Anterior cingulate cortex (tissue), 58 donors: Measurements from ENCODE around the gene PDCD7.
"Not testable (repeated sequence)": the region's sequence is repeated elsewhere in the genome, so short reads cannot be mapped to it uniquely, and the experiment has no call there.

Experiments
- DNase-seq, 58 donors: peaks; one replicate each; lab custom pipeline; 2025; lab: John Stamatoyannopoulos, UW

The PDCD7 gene

DNA sequence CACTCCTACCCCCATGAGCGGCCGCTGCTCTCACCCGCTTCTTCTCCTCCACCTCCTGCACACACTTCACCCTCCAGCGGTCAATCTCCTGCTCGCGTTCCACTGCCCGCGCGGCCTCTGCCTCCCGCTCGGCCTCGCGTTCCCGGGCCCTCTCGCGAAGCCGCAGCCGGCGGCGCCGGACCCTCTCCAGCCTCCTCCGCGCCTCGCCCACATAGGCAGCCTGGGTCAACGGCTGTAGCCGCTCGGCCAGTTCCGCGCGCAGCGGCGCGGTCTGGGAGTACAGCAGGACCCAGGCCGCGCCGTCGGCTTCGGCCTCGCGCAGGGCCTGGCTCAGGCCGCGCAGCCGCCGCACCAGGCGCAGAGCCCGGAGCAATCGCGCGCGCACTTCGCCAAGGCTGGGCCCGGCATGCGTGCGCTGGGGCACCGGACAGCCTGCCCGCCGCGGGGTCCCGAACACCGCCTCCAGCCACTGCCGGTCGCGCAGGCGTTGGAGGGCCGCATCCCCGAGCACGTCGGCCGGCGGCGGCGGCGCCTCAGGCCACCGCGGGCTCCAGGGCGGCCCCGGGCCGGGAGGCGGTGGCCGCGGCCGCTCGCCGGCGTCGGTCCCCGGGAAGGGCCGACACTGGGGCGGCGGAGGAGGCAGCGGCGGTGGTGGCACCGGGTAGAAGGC, 595 bp downstream of the PDCD7 start:
- peak in 17 of 58 donors; percentile 1 to 48 (median 22) for DNase-seq

DNA sequence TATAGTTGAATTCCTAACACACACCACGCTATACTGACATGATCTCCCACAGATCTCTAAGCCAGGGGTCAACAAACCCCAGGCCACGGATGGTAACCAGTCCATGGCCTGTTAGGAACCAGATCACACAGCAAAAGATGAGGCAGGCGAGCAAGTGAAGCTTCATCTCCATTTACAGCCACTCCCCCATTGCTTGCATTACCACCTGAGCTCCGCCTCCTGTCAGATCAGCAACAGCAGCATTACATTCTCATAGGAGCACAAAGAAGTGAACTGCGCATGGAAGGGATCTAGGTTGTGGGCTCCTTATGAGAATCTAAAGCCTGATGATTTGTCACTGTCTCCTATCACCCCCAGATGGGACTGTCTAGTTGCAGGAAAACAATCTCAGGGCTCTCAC, 2.7 kb downstream of the PDCD7 start:
- DNase-seq, result no peak

DNA sequence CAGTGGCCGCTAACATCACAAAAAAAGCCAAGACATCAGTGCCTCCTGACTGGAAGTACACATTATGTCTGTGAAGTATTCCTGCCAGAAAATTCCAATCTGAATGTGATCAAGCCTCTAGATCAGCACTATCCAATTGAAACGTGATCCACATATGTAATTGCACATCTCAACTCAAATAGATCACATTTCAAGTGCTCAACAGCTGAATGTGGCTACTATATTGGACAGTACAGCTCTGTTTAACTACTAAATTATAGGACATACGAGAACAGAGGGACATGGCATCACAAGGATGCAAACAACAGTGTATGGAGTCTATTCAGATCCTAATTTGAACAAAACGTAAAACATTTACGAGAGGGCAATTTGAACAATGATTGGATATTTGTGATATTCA, 18.1 kb downstream of the PDCD7 start:
- no peak for DNase-seq

DNA sequence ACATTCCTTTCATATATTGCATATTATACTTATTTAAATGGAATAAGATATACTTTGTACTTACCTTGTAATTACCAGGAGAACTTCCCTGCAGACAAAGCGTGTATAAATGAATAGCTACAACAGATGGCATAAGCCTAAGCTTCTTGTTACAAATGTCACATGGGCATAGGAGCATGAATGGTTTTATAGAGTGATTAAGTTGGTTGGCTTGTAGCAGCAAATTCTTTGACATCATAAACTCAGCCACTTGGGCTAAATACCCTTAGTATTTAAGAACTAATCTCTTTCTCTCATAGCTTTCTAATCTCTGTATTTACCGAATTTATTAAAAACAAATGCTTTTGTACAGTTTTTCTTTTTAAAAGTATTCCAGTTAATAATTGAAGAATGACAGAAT, 18.5 kb downstream of the PDCD7 start, which contains the start of gene UBAP1L:
Gene UBAP1L, minus strand, starts transcription at position 115 of the 400 bp plus-strand sequence. CDS start 8,985 bp downstream, outside the sequence.
- no peak for DNase-seq

DNA sequence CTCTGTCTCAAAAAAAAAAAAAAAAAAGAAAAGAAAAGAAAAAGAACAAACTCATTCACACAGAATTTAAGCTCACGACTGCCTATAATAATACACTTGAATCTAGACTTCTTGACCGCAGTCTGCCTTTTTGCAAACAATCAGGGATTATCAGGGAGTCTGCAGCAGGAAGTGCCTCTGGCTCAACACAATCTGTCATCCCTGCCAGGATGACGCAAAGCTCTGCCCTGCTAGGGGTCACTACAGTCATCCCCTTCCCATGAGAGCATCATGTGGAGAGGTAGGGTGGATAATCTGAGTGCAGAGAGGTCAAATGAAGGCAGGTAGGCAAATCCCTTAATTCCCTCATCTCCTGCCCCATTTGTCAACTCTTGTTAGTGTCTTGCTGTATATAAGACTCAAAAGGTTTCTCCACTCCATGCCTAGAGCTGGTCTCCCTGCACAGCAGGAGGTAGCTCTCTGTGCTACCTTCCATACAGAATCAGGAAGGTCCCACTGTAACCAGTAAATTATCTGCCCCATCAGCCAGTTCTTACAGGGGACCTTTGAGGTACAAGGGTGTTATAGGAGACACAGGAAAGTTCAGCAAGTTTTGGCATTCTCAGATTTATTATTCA, 22.8 kb downstream of the PDCD7 start:
- no peak for DNase-seq

DNA sequence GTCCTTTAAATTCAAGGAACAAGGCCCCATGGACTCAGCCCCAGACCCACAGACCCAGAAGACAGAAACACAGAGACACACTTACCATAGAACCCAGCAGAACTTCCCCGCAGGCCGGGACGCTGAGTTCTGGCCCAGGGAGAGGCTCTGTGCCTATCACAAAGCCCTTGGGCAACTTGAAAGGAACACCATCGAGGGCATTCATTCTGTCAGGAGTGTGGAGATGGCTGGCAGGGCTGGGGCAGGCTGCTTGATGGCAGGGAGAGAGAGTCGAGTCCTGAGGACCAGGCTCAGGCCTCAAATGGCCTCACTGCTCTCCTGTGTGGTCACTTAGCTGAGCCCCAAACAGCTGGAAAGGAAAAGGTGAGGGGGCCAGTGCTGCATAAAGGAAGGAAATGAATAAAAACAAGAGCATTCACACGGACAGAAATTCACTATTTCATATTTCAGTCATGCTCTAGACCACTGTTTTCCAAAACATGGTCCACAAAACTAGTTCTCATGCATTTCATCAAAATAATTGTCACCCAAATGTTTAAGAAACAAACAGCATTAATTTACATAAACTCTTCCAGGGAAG, 27.5 kb downstream of the PDCD7 start:
- DNase-seq, result no peak

DNA sequence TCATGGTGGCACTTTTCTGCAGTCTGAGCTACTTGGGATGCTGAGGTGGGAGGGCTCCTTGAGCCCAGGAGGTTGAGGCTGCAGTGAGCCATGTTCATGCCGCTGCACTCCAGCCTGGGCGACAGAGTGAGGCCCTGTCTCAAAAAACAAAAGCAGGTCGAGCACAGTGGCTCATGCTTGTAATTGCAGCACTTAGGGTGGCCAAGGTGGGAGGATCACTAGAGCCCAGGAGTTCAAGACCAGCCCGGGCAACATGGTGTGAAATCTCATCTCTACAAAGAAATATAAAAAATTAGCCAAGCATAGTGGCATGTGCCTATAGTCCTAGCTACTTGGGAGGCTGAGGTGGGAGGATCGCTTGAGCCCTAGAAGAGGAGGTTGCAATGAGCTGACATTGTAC, 28.6 kb downstream of the PDCD7 start:
- DNase-seq, result no peak

DNA sequence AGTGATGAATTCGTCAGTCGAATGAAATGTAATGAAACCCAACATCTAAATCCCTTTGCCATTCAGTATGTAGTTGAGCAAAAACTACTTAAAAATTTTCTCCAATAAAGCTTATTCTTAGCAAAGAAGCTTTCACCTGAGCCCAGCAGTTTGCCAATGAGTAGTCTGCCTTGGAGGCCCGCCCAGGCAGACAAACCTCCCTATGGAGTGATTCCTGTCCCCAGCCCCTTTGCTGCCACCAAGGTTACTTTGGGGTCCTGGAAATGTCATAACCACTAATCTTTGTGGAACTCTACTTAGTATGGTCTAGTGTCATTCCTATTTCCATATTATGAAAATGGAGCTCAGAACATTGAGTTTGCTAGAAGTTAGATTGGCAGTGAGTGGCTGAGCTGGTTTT, 30.7 kb downstream of the PDCD7 start:
- DNase-seq, result no peak

DNA sequence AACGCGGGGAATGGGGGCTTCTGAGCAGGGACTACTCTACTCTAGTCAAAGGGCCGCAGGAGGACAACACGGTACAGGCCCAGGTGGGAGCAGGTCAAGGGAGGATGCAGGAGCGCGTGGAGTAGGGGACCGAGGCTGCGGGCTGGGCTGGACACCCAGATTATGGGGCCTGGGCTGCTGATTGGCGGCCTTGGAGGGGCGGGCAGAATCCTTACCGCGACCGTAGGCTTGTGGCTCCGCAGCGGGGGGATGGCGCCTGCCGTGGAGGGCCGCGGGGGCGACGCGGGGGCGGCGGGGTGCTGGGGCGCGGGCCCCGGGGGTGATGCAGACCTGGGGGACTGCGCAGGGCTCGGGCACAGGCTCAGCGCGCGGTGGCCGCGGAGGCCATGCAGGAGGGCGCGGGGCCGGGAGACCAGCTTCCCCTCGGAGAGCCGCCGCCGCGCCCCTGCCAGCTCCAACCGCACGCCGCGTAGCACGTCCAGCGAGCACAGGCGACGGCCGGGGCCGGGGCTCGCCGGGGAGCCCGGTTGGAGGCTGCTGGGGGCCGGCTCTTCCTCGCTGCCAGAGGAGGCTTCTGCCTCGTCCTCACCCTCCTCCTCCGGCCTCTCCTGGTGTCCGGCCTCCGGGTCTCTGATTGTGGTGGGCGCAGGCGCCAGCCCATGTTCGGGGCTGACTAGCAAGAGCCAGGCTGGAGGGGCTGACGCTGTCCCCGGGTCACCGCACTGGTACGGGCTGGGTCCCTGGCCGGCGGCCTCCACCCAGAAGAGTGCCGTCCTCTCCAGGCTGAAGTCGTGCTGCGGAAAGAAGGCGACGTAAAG, 31.5 kb downstream of the PDCD7 start:
- no peak for DNase-seq

DNA sequence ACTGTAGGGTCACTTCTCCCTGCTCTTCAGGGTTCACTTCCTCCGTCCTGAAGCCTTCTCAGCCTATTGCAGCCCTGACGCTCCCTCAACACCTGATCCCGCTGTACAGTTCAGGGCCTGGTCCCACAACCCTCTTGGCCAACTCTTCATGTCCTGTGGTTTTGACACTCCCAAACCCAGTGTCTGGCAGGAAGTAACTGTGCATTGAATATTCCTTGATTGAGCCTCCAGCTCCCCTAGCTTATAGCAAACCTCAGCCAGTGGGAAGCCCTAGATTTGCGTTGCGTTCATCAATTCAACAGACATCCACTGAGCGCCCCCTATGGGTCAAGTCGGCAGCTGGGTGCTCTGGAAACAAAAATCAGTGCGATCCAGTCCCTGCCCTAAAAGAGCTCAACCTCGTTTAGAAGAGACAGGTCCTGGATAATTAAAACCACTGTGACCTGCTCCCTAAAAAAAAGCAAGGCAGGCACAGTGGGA, 32.2 kb downstream of the PDCD7 start:
- DNase-seq, result peak in 42 of 58 donors; percentile 10 to 68 (median 33)

DNA sequence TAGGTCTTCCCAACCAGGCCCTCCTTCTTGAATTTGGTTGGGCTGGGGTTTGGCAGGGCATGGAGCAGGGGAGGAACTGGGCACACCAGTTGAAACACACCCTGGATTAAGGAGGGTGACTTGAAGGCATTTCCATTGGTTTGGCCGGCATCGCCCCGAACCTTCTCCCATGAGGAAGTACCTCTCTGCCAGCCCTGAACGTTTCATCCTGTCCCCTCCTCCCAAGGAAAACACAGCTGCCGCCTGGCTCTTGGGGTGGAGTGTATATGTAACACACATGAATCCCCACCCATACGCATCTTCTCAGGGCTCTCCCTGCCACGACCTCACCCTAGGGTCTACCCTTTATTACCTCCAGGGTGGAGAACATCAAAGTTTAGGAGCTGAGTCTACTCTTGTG, 33.2 kb downstream of the PDCD7 start:
- DNase-seq, result no peak

DNA sequence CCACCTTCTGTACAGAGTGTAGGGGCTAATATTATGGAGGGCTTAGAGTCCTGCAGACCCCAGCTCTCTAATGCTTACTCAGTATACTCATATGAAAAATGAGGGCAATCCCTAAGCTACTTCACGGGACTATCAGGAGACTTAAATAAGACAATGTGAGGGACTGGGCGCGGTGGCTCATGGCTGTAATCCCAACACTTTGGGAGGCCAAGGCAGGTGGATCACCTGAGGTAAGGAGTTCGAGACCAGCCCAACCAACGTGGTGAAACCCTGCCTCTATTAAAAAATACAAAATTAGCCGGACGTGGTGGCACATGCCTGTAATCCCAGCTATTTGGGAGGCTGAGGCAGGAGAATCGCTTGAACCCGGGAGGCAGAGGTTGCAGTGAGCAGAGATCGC, 33.8 kb downstream of the PDCD7 start:
- not testable (repeated sequence) for DNase-seq

DNA sequence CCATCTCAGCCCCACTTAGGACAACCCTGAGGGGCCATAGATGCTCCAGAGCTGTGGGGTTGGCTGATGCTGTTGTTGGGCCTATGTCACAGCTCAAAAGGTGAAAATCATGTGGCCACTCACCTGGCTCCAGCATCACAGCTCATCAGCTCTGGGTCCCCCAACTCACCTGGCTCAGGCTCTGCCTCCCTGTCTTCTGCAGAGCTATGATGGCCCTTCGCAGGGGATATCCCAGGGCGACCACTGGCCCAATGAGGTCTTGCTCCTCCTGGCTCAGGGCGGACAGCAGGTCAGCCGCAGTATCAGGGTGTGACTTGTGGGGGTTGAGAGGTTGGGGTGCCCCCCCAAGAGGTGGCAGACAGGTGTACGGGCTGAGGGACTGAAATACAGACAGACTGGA, 34.3 kb downstream of the PDCD7 start:
- DNase-seq, result no peak

DNA sequence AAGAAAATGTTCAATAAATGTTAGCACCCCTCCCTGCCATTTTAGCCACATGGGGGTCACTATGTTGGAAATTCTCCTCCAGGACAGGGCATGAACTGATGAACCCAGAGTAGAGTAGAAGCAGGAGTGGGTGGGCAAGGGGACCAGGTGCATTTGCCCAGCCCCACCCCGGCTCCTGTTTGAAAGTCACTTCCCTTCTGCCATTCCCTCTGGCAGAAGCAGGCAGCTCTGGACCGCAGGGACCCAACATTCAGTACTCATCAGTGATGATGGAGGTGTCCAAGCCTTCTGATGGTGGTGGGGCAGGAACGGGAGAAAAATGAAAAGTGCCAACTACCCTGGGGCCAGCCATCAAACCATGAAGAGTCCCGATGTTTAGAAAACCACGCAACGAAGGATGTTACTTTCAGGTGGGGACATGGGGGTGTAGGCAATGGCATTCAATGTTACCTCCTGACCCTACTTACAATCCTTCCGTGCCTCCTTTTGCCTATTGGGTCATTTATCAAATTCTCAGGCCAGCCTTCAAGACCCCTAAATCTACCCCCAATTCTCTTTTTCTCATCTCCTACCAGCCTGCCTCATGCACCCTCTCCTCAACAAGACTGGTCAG, 35.9 kb downstream of the PDCD7 start:
- DNase-seq, result no peak

DNA sequence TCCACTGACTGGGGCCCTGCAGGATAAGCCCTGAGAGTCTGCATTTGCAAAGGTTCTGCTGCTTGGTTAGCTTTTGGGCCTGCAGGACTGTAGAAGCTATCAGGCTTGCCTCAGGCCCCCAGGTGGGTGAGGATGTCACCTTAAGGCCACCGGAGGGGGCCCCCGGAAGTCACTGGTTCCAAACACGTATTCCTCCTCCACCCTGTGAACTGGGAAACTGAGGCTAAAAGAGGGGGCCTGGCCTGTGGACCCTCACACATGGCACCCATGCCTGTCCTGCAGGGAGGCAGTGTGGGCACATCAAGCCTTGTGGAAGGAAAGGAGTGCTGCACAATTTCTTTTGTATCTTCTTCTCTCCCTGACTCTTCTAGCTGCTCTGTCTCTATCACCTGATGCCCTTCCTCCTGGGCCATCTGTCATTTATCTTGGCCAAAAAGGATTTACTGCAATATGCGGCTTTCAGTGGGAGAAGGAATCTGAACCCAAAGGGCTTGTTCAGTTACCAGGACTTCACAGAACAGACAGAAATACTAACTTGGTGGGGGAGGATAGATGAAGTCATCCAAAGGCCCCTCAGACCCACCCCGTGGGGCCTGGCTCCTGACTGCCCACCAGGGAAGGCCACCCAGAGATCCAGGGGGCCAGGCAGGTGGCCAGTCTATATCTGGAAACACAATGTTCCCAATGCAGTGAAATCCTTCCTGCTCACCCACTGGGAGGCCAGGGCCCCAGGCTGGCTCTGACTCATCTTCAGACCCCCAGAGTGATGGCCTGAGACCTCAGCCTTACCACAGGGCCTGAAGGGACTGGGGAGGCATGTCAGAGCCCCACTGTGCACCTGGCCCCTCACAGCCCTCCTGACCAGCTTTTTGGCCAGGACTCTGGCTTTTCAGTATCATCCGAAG, 36.9 kb downstream of the PDCD7 start:
- DNase-seq, result no peak

DNA sequence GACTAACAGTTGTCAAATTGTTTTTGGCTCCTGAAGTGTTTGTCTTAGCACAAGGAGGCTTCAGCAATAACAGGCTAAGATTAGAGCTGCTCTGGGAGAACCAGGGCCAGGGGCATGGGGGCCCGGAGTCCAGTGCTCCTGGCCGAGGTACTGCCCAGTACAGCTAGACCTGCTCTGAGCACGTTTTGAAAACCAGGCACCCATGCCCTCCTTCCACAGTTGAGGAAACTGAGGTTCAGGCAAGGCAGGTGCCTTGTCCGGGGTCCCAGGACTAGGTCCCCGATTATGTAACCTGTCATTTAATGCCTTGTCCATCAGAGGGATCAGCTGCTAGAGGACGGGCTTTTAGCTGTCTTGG, 37.9 kb downstream of the PDCD7 start:
- no peak for DNase-seq

DNA sequence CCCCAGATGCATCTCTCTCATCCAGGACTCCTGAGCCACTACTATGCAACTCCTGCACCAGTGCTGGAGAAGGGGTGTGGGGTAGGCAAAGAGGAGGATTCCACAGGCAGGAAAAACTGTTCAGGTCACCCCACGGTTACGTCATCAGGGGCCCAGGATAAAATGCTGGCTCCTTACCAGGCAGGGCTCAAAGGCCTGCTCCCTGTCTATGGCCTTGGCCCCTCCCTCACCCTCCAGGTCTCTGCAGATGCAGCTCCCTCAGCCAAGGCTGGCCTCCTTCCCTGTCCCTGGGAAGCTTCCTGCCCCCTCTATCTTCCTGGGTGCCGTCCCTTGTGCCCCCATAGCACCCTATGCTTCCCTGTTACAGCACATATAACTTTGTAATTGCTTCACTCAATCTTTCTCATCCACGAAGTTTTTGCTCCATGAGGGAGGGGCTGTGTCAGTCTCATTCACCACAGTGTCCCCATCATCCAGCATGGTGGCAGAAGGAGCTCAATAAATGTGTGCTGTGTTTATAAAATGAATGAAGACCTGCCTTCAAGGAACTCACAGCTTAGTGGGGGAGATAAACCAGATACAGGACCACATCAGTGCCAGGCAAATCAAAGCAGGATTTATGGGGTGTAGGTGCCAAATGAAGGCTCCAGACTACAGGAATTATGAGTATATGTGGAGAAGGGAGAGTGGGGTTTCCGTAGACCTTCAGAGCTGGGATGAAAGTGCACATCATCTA, 38.4 kb downstream of the PDCD7 start:
- no peak for DNase-seq

DNA sequence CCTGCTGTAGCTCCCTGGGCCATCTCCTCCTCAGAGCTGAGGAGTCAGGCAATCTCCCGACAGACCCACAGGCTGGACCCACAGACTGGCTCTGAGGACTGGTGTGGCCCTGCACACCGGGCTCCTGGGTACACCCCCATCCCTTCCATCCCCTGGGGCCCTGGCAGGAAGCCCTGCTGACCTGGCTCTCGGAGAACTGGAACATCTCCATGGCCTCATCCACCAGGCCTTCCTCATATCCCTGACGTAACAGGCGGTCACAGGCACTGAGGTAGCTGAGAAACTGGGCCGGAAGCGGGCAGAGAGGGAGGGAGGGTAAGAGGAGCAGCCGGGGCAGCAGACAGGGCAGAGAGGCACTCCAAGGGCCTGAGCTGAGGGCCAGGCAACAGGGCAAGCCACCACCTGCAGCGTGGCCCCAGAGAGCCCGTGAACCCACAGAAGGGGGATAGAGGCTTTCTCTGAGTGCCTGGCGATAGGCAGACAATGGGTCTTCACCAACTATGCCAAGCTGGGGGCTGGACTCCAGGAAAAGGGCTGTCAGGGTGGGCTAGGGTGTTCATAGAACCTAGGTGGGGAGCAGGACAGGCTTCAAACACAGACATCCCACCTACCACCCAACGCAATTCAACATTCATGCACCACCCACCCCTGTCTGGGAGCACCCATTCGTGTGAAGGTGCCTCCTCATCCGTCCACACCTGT, 39.2 kb downstream of the PDCD7 start:
- DNase-seq, result no peak
